ENCODE results near the gene ZFYVE21.
"Not testable (repeated sequence)": the region's sequence is repeated elsewhere in the genome, so short reads cannot be mapped to it uniquely, and the experiment has no call there.

The ZFYVE21 gene

DNA sequence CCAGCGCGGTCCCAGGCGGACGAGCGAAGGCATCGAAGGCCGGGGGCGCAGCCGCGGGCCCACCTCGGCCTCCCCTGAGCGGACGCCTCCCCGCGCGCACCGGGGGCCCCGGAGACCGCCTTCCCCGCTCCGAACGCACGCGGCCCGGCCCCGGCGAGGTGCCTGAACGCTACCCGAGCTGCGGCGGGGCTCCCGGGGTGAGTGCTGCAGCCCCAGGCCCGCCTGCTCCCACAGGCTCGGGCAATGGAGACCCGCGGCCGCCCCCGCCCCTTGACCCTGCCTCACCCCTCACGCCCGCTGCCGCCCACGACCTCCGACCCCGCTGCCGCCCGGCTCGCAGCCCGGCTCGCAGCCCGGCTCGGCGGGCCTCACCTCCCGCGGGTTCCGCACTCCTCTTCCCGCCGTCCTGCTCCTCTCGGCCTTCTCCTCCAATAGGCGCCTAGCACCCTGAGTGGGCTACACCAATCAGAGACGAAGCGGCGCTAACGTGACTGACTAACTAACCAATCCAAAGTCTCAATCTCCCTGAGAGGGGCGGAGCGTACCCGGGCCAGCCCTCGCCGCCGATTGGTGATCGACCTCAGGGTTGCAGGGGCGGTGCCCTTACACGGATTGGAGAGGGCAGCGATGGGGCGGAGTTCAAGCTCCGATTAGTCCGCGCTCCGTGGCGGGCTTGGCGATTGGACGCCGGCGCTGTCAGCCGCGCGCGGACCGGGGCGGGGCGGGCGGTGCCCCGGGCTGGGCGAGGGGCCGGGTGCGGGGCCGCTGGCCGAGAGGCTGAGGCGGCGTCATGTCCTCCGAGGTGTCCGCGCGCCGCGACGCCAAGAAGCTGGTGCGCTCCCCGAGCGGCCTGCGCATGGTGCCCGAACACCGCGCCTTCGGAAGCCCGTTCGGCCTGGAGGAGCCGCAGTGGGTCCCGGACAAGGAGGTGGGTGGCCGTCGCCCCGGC, at the start of gene ZFYVE21, which contains the start of gene XRCC3:
TSS of gene ZFYVE21 (plus strand) at position 759 of the 949 bp plus-strand sequence. CDS start at position 791, 32 bp downstream.
TSS of gene XRCC3 (minus strand) at position 400 of the 949 bp plus-strand sequence. CDS start 4,364 bp downstream, outside the sequence.
- DNase-seq, result peak; percentile 100

GRCh38 chr14:103667671-103668070, 47.9 kb upstream of the ZFYVE21 start:
- DNase-seq, result no peak

DNA sequence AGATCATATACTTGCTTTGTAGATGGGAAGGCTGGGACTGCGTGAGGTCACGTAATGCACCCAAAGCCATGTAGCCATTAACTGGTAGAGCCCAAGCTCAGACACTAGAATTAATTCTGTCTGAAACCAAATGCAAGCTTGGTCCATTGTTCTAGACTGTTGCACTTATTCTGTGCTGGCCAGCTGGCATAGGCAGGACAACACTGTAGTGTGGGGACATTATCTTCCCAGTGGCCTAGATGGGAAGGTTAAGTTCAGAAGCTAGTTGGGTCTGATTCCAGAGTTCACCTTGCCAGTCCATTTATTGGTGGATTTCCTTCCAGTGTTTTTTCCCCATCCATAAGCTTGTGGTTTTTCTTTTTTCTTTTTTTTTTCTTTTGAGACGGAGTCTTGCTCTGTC, 47.5 kb upstream of the ZFYVE21 start:
- DNase-seq, result no peak

DNA sequence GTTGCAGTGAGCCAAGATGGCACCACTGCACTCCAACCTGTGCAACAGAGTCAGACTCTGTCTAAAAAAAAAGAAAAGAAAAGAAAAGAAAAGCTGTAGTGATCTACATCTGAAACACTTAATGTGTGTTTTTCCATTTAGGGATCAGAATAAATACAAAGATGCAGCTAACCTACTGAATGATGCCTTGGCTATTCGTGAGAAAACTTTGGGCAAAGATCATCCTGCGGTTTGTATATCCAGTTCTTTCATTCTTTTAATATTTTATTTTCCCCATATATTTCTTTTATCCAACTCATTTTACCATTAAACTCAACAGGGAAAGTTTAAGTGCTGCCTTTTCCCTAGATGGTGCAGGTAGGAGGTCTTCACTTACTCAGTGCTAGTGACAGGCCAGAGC, 46.2 kb upstream of the ZFYVE21 start:
- DNase-seq, result no peak

- no peak for DNase-seq
Observed at GRCh38 chr14:103671911-103672310, 43.7 kb upstream of the ZFYVE21 start.

GRCh38 chr14:103675957-103676356, 39.7 kb upstream of the ZFYVE21 start:
- no peak for DNase-seq

- DNase-seq, result no peak
Observed at GRCh38 chr14:103676881-103677675, 38.5 kb upstream of the ZFYVE21 start.

- peak; percentile 32 for DNase-seq
Observed at GRCh38 chr14:103679351-103679750, 36.3 kb upstream of the ZFYVE21 start.

DNA sequence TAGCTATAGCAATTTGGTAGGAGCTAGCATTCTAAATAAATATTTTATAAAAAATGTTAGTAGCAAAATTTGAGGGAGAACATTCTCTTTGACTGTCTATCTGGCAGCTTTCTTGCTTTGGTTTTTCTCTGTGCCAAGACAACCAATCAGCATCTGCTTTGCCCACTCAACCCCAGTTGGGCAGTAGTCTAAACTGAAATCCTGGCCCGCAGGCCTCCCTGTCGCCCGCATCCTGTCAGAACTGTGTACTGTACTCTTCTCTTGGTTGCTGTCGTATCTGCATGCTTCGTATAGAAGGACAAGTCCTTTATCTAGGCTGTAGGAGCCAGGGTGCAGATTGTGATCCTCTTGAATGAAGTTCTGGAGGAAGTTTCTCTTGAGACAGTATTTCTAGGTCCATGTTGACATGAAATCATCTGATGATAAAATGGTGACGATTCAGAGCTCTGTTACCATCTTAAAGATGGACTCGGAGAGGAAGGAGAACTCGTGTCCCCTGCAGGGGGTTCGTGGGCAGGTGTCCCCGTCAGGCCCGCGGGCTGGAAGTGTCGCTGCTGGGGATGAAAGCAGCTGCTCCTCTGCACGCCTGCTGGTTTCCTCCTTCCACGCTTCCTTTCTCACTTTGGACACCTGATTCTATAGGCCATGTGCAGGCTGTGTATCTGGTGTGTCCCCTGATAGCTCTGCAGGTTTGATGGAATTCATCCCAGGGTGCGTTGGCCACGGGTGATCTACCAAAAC, 34.9 kb upstream of the ZFYVE21 start:
- no peak for DNase-seq

- no peak for DNase-seq
Observed at GRCh38 chr14:103683139-103683538, 32.5 kb upstream of the ZFYVE21 start.

GRCh38 chr14:103684471-103684870, 31.1 kb upstream of the ZFYVE21 start:
- DNase-seq, result no peak

- no peak for DNase-seq
Observed at GRCh38 chr14:103684871-103685270, 30.7 kb upstream of the ZFYVE21 start.

DNA sequence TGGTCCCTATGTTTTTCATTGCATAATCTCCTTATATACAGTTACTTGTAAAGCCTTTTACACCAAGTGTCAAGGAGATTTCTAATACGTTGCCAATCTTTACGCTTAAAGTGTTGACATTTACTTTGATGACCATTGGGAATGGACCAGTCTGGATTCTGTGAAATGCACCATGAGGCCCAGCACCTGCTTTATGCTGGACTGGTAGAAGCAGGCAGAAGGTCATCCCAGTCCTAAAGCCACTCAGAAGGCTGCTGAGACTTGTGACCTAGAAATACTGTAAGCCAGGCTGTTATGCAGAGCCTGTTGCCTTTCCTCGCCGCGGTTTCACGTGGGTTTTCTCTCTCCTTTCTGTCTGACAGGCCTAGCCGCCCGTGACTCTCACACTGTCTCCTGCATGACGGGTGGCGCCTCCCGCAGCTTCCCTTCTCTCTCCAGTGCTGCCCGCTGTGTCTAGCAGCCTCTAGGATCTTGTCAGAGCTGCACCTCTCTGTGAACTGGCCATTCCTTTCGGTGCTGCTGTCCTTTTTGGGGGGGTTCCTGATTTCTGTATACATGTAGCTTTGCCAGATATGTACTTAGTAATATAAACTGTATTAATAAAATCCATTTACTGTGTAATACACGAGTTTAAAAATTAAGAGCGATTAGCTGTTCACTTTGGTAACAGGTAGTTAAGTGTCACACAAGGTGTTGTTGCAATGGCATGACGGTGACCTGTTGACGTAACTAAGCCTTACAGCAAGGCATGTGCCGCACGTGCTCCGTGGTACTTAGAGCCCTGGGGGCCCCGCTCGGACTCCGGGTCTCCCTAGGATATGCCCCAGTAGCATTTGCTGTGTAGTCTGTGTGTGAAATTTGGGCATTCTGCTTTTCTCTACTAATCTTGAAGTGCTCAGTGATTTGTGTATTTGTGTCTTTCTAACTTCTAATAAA, 30.1 kb upstream of the ZFYVE21 start:
- no peak for DNase-seq

DNA sequence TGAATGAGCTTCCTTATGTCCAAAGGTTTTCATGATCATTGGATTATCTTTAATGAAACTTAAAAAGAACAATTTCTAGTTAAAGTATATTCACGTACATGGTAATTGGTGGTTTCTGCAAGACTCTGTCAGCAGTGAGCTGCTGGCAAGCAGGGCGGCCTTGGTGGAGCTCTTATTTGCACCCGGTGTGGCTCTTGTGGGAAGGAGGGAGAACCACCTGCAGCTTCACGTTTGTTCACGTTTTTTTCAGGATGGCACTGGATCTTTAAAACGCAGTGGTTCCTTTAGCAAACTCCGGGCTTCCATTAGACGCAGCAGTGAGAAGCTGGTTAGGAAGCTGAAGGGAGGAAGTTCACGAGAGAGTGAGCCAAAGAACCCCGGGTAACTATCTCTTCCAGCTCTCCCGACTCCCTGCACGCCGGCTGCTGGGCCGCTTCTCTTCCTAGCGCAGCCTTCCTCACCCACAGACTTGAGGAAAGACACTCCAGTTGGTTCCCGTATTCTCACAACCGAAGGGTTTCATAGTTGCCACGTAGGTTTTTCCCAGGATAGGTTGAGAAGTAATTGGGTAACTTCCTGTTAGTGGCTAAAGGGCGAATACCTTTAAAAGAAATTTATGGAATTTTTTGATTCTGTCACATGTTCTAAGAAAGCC, 28.7 kb upstream of the ZFYVE21 start:
- no peak for DNase-seq

DNA sequence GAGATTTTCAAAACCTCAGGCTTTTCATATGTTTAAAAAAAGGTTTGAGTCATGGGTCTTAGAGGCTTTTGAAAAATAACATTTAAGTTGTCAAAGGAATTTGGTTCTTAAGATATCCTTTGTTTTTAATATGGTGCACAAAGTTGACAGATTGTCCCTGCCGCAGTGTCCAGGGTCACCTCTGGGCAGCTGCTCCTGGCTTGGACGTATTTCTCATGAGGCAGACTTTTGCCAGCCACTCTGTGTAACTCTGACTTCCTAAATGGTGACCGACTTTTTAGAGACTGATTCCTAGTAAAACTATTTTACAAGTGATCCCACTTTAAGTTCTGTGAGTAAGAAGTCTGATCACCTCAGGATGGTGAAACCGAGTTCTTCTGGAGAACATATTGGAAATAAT, 27.9 kb upstream of the ZFYVE21 start:
- DNase-seq, result no peak

- no peak for DNase-seq
Observed at GRCh38 chr14:103688441-103688840, 27.2 kb upstream of the ZFYVE21 start.

GRCh38 chr14:103688906-103689902, 26.4 kb upstream of the ZFYVE21 start:
- no peak for DNase-seq

DNA sequence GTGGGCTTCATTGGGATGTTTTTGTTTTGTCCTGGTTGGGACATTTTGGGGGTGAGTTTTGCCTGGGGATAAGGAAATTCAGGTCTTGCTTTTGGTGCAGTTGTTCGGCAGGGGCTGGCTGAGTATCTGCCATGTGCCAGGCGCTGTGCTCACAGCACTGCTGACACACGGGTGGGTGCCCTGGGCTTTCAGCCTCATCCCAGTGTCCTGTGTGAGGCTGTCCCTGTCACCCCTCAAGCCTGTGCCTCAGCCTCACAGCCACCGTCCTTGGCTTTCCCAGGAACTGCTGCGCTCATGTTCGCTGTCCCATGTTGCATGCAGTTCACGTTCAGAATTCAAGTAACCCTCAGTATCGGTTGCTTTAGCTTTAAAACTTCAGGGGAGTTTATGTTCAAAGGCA, 25.3 kb upstream of the ZFYVE21 start:
- no peak for DNase-seq

GRCh38 chr14:103691655-103692054, 24.0 kb upstream of the ZFYVE21 start:
- DNase-seq, result not testable (repeated sequence)

DNA sequence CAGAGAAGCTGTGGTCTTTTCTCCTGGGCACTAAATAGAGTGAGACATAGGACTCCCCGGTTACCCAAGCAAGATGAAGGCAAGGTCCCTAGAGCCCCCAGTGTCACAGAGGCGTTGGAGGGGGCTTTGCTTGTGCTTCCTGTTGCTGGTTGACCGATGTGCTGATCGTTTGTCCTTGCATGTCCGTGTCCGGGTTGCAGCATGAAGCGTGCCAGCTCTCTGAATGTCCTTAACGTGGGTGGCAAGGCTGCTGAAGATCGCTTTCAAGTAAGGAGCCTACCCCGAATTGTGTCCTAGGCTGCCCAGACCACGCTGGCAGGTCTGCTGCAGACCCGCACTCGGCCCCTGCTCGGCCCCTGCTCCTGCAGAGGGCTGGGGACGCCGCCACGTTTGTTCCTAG, 23.5 kb upstream of the ZFYVE21 start:
- DNase-seq, result no peak

Measured in CD4-positive, alpha-beta T cell treated with Interleukin-17A for 1 hour (primary cell).